CD4-positive, alpha-beta T cell treated with Interleukin-21 for 1 hour (primary cell): ENCODE data around the gene GLB1L.

Experiments
- DNase-seq: peaks from one replicate; pipeline ENCODE4 v3.0.0-alpha.2; 2020

GLB1L gene

DNA sequence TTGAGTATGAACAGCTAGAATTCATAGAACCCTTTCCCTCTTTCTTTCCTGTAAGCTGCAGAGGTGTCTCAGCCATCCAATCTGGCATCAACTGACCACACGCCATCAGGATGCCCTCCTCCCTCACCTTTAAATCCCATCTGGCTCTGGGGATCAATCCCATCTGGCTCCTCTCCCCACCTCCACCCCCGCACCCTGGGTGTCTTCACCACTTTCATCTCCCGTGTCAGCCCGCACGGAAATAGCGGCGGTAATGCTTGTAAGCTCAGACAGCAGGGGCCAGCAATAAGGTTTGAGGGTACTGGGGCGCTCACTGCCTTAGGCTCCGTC, 7.3 kb upstream of the GLB1L start:
- DNase-seq, result no peak

DNA sequence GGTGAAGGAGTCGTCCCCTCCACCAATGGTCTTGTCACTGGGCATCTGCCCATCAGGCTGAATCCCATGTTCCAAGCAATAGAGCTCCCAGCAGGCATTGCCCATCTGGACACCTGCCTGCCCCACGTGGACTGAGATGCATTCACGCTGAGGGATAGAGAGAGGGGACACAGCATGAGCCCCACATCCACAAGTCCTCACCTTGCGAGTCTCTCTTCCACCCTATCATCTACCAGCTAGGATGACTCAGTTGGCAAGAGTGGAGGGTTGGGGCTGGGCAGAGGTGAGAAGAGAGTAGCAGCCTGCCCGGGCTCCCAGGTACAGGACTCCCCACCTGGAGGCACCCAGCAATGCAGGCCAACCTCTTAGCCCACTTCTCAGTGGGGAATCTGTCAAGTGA, 6.8 kb upstream of the GLB1L start:
- peak; percentile 27 for DNase-seq

DNA sequence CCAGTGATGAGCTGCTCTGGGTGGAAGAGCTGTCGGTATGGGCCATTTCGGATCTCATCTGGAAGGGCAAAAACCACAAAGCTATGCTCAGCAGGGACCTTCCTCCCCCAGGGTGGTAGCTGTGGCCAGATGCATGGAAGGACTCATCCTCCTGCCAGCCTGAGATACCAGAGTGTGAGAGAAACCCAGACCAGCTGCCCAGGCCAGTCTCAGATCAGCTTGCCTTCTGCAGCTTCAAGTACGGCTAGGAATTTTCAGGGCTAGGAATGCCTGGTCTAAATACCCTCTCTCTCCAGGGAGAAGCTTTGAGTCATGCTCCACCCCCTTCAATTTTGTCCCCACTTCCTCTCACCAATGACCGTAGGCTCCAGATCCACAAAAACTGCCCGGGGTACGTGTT, 6.4 kb upstream of the GLB1L start:
- no peak for DNase-seq

DNA sequence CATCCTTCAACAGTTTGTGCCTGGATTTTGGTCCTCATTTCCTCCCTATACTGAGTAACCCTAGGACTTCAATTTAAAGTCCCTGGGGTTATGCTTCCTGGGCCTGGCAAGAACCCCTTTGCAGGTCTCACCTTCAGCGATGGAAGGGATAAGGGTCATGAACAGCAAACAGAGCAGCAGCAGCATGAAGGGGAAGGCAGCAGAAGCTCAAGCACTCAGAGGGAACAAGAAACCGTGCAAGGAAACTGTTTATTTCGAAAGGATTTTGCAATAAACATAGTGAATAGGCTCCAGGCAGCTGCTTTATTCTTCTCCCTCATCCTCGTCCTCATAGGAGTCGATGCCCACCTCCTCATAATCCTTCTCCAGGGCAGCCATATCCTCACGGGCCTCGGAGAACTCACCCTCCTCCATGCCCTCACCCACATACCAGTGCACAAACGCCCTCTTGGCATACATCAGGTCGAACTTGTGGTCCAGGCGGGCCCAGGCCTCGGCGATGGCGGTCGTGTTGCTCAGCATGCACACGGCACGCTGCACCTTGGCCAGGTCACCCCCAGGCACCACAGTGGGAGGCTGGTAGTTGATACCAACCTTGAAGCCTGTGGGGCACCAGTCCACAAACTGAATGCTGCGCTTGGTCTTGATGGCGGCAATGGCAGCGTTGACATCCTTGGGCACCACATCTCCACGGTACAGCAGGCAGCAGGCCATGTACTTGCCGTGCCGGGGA, 5.0 kb upstream of the GLB1L start:
- DNase-seq, result no peak

DNA sequence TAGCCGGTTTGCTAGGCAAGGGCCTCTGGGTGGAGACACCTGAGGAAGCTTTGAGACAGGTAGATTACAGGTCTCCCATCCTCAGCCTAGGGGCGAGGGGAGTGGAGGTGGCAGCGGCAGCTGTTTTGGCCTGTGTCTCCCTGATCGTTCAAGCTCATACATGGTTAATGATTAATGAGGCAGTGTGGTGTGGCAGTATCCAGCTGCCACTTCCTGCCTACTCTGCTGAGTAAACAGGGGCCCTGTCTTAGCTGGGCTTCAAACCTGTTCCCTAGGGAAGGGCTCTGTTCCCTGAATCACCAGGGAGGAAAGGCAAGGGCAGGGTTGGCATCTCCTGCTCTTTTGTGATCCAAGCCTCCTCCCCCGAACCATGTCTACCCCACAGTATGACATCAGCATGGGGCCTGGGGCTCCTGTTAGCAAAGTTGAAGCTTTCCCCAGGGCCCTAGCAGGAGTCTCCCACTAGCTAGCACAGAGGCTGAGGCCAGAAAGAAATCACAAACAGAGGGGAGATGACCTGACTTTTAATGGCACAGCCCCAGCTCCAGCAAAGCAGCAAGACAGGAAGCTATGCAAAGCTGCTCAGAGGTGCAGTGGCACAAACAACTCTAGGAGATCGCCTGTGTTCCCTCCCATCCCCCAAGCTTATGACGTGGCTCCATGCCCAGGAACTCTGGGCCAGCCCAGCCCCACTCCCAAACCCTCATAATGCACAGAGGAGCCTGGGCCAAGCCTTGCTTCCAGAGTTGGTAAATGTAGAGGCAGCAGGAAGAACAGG, 4.1 kb upstream of the GLB1L start:
- DNase-seq, result peak; percentile 67

DNA sequence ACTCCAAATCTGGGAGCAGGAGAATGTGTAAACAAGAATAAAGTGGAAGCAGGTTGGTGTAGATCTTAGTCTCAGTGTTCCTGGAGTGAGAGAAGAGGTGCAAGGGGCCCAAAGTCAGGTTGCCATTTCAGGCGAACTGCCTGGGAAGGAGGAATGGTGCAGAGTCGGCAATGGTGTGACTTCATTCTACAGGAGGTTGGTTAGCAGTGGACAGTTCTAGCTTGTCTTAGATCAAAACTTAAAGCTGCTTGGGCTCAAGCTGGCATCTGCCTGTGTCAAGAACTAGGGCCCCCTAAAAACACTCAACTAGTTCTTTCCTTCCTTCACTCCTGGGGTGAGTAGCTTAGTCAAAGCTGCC, 3.6 kb upstream of the GLB1L start:
- DNase-seq, result no peak

DNA sequence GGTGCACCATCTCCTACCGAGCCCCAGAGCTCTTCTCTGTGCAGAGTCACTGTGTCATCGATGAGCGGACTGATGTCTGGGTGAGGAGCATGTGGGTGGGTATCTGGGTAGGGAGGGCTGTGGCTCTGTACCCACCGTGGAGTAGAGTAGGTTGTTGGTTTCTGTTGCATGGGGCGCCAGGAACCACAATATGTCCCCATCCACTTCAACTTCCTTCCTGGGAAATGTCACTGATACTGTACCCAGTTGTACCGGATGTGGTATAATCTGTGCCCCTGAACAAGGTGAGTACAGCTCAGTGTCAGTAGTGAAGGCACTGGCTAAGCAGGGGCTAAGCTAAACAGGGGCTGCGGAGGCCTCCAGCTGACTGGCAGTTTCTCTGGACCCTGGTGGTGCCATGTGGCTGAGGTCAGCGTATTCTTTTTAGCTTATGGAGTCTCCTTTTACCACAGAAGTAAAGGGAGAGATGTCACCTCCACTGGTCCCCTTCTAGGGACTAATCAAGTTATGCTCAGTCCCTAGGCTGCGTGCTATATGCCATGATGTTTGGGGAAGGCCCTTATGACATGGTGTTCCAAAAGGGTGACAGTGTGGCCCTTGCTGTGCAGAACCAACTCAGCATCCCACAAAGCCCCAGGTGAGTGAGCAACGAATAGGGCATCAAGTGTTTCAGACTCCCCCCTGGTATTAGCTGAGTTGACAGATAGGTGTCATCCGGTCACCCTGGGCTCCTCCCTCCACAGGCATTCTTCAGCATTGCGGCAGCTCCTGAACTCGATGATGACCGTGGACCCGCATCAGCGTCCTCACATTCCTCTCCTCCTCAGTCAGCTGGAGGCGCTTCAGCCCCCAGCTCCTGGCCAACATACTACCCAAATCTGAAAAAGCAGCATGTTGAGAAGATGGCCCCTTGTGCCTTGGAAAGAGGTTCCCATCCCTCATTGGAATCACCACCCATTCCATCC, 2.7 kb upstream of the GLB1L start:
- peak; percentile 81 for DNase-seq

DNA sequence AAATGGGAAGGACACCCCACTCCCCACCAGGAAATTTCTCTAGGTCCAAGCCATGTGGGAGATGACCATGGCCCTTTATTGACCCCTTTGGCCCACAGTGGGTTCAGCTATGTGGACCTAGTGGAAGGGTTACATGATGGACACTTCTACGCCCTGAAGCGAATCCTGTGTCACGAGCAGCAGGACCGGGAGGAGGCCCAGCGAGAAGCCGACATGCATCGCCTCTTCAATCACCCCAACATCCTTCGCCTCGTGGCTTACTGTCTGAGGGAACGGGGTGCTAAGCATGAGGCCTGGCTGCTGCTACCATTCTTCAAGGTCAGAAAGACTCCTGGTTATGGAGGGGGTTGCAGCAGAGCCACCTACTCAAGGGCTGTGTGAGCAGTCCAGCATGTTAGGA, 1.3 kb upstream of the GLB1L start:
- DNase-seq, result no peak

DNA sequence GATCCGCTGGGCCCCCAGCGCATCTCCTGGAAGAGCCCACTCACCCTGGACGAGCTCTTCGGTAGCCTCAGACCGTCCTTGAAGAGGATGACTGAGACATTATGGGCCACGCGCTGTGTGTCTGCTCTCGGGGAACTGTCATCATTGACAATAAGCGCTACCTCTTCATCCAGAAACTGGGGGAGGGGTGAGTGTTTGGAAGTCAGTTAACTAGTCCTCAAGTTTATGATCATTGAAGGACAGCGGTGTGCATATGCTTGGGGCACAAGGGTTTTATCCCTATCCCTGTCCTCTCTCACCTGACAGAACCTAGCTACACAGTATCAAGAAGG, 621 bp upstream of the GLB1L start:
- DNase-seq, result peak; percentile 28

DNA sequence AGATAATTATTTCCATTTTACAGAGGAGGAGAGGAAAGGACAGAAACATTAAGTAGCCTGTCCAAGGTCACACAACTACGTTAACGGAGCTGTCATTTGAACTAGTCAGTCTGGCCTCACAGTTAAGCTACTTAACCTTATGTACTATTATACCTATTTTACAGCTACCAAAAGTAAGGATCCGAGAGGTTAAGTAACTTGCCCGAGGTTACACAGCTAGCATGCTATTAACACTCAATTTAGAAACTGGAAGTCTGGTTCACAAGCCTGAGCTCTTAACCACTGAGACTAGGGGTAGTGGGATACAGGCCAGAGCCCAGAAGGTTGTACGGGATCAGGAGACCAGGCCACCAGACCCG, 476 bp downstream of the GLB1L start:
- DNase-seq, result no peak

DNA sequence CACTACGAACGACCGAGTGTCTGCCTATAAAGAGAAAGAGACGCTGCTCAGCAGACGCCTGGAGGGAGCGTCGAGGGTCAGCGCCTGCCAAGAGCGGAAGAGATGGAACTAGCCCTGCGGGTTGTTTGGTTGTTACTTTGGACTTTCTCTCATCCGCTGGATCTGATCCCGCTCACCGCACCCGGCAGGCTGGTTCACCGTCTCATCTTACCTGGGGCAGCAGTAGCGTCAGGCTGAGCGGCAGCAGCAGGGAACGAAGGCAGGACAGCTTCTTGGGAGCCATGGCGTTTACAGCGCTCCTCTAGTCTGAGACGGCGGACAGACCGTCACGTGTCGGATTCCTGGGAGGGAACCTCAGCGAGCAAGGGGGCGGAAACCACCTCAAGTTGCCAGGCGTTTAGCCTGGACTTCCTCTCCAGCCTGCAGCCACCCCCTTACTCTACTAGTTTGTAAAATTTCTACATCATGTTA, 1.9 kb downstream of the GLB1L start:
- no peak for DNase-seq

DNA sequence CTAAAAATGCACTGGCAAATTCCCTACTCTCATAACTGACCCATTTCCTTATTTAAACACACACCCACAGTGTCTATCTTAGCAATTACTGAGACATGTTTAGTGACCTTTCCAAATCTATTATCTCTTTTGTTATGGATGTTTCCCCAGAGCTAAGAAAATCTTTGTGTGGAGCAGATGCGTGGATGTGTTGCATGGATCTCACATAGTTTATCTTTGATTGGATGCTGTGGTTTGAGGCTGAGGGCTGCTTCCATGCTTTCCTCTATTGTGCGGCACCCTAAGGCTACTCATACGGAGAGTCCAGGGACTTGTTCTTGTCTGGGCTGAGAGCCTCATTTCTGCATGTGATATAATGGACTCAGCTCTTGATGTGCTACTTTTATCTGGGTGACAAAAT, 10.9 kb downstream of the GLB1L start:
- DNase-seq, result no peak

DNA sequence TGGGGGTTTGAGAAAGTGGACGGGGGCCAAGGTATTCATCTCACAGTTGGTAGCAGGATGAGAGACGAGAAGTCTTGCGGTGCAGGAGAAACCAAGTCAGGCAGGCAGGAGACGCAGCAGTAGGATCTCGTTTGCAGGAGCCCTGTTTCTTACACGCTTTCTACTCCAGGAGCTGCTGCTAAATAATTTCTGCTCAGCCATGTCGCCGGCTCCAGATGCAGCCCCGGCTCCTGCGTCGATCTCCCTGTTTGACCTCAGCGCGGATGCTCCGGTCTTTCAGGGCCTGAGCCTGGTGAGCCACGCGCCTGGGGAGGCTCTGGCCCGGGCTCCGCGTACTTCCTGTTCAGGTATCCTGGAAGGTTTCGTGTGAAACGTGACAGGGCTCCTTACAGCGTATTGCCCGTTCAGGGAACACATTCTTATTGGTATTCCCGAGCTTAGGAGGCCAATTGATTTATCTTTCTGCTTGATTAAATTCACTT, 15.1 kb downstream of the GLB1L start:
- DNase-seq, result peak; percentile 34

DNA sequence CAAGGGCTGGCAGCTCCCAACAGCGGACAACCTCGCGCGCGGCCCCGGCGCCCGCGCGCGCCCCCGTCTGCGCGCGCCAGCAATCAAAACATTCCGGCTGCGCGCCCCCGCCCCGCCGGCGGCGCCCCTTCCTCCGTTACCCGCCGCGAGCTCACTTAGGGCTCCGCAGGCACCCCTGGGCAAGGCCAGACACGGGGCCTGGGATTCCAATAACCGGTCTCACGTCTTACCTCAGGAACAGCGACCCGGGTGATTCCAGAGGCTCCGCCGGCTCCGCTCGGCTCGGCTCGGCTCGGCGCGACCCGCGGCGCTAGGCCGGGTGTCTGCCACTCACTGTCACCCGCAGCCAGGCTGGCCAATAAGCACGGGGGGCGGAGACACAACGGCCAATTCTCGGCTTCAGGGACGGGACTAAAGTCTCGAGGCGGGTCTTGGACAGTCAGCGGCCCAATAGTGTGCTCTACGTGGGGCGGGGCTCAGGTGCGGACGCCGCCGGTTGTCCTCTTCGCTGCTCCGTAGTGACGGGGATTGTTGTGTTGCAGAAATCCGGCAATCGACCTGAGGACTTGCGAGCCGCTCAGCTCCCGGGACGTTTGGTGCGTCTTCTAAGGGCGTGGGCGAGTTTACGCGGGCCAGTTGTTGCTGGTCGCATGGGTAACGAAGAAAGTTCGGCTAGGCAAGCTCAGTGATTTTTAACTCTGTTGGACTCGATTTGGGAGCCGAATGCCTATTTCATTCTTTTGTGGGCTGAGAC, 15.8 kb downstream of the GLB1L start, which contains the start of the genes ANKZF1 and ATG9A:
ANKZF1 (plus strand) TSS at position 502 of the 754 bp plus-strand sequence. CDS start 452 bp downstream, outside the sequence.
ATG9A (minus strand) TSS at position 332 of the 754 bp plus-strand sequence. CDS start 1,612 bp downstream, outside the sequence.
- DNase-seq, result peak; percentile 99

DNA sequence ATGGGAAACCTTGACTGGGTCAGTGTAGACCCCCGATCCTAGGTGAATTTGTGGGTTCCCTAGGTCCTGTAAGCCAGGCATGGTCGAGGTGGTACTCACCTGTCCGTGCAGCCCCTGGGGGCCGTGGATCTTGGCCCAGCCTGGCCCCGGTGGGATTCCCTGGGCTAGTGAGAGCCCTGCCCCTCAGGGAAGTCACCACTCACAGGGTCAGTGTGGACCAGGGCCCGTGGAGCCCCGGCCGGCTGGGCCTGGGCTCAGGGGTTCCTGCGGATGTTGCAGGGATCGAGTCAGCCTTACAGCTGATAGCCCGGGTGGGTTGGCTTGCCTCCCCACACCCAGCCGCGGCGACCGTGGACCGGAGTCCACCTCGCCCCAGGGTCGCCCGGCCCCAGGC, 16.3 kb downstream of the GLB1L start:
- DNase-seq, result no peak

DNA sequence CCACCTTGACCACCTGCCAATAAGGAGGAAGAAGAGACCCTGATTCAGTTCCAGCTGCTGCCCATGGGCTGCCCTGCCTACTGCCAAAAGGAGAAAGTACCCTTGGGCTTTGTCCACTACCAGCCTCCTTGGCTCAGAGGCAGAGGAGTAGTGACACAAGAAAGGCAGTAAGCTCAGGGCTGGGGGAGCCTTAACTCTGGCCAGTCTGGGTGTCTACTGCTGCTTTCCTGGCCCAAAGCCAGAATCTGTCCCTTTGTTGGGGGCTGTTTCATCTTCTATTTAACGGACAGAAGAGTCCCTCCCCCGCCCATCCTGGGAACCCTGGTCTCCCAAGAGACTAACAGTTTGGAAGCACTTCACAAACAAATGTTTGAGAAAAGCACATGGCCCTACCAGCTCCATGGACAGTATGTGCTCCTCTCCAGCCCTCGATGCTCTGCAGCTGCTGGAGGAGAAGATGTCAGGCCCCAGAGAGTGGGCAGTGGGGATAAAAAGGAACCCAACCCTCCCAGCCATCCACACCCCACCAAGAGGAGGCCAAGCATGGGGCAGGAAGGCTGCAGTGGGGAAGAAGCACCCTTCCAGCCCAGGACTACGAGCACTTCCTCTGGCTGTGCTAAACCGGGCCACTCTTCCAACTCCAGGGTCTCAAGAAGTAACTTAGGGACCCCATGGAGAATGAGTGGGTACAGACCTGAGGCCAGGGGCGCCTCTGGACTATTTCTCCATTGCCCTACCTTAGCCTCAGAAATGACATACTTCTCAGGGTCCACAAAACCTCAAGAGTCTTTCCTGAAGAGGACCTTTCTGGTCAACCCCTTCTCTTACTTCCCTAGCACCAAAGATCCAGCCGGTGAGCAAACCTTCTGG, 17.0 kb downstream of the GLB1L start:
- no peak for DNase-seq

DNA sequence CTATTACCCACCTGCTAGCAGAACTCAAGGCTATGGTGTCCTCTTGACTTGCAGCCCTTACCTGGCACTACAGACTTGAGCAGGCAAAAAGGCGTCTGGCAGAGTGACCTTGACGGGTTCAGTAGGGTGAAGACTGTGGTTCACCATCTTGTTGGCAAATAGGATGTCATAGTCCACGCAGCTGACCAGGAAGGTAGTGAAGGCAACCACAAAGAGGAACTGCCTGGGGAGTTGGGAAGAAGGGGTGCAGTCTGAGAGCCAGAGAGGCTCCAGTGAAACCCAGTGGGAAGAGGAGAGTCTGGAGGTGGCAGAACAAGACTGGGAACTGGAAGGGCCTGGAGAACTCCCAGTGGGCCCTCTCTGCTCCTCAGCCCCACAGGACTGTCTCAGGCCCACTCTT, 19.9 kb downstream of the GLB1L start:
- DNase-seq, result no peak

DNA sequence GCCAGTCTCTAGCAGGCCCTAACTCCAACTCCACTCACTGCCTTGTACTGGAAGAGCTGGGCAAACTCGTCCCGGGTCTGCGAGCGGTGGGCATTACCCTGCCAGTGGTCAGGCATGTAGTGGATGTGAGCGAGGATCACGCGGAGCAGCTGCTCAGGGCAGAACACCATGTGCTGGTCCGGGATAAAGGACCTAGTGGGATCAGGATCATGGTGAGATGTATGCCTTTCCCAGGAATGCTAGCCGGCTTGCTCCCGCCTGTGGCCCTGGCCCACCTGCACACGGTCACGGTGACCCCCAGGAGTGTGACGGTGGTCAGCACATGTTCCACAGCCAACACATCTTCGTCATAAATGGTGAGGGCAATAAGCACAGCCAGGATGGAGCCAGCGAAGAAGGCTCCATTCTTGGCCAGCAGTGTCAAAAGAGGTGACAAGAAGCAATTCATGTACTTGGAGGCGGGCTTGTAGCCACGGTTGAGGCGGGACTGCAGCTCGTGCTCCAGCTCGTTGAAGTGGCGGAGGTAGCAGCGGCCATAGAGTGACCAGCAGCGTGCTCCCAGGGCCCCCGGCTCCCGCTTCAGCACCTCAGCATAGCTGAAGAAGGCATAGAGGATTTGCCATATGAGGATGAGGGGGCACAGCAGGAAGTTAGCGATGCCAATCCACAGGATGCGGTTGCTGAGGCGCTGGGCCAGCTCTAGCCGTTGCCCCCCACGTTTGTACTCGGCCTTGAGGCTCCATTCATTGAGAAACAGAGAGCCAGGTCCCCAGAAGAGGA, 21.2 kb downstream of the GLB1L start:
- no peak for DNase-seq

DNA sequence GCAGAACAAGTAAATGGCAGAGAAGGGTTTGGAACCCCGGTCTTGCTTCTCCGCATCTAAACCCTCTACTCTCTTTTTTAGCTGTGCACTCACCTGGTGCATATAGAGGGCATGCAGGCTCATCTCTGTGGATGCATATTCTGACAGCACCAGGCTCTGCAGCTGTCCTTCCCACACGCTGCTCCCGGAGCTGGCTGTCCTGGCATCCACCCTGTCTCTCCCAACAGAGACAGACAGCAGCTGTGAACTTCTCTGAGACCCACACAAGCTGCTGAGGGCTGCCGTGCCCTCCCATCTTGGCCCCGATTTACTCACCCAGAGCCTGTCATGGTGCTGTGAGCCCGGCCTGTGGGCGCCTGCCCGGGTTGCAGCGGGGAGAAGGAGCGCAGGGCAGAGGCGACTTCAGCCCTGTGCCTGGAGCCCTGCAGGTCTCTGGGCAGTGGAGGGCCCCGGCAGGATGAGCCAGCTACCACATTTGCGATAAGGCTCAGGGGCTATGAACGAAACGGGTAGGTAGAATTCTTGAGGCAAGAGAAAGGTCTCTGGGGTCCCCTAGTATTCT, 23.2 kb downstream of the GLB1L start:
- DNase-seq, result no peak
